Gastrocnemius medialis (tissue), 4 donors: Measurements from ENCODE around the gene EPDR1.
"Not testable (repeated sequence)": the region's sequence is repeated elsewhere in the genome, so short reads cannot be mapped to it uniquely, and the experiment has no call there.

Experiments used
- POLR2A ChIP-seq, 2 donors: fragments of 450-650 bp; IDR thresholded peaks; one replicate each; pipeline ENCODE4 v1.6.1; 2017; ENCODE audit warnings: antibody characterized with exemption in 2 of 2, mild to moderate bottlenecking in 2 of 2, moderate library complexity in 2 of 2
- TF ChIP-seq, protein P1 (sequence below), 5 experiments: fragments of 450-650 bp in 3 of 5; fragments of 200-600 bp in 2 of 5; sonication (generic) in 2 of 5; IDR thresholded peaks in 4 of 5; conservative IDR thresholded peaks in 1 of 5; 1 replicate in 4 of 5; 2 replicates in 1 of 5; pipeline ENCODE4 v1.5.1; 2016 to 2019; ENCODE audit warnings: antibody characterized with exemption in 5 of 5, mild to moderate bottlenecking in 3 of 5, moderate library complexity in 3 of 5

DNA sequence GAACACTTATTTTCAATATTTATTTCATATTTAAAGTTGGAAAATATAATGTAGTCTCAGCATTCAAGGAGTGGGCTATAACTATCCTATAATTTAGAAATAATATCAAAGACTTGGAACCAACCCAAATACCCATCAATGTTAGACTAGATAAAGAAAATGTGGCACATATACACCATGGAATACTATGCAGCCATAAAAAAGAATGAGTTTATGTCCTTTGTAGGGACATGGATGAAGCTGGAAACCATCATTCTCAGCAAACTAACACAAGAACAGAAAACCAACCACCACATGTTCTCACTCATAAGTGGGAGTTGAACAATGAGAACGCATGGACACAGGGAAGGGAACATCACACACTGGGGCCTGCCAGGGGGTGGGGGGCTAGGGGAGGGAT is 33.8 kb downstream of the EPDR1 start:
- TF ChIP-seq POLR2A (IDR thresholded peaks at IDR 0.05), result not testable (repeated sequence)
- TF ChIP-seq, protein P1, sequence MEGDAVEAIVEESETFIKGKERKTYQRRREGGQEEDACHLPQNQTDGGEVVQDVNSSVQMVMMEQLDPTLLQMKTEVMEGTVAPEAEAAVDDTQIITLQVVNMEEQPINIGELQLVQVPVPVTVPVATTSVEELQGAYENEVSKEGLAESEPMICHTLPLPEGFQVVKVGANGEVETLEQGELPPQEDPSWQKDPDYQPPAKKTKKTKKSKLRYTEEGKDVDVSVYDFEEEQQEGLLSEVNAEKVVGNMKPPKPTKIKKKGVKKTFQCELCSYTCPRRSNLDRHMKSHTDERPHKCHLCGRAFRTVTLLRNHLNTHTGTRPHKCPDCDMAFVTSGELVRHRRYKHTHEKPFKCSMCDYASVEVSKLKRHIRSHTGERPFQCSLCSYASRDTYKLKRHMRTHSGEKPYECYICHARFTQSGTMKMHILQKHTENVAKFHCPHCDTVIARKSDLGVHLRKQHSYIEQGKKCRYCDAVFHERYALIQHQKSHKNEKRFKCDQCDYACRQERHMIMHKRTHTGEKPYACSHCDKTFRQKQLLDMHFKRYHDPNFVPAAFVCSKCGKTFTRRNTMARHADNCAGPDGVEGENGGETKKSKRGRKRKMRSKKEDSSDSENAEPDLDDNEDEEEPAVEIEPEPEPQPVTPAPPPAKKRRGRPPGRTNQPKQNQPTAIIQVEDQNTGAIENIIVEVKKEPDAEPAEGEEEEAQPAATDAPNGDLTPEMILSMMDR (IDR thresholded peaks at IDR 0.05 in 4 of 5, conservative IDR thresholded peaks at IDR 0.05 in 1 of 5), result not testable (repeated sequence)
